ENCODE results near the gene ITIH4. TPM values are rescaled to one million over a fixed set of nuclear protein-coding genes. Genes with fewer than 3 reads are reported as not detected.

The ITIH4 gene
- total and polyA plus RNA-seq, 2 donors (not counting 1 experiment from before 2014, with no cell fraction given) = 21.5 to 38.5 TPM

DNA sequence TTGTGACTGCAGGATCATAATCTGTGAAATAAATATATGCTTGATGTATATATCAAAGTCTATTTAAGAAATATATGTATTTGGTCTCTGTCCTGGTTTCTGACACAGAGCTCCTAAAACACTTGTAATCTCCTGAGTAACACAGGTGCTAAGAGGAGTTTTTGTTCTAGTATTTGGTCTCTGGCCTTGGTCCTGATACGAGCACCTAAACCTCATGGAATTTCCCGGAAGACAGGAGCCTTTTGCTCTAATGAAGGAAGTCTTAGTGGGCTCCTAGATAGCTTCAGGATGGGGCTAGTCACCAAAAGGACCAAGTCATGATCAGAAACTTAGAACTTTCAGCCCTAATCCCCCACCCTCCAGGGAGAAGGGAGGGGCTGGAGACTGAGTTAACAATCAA is 23.5 kb upstream of the ITIH4 start:
- no peak for TF ChIP-seq EZH2 (IDR thresholded peaks at IDR 0.05; ENCODE audit: borderline replicate concordance, insufficient read depth, low read depth, low read length, poor library complexity, severe bottlenecking)
- TF ChIP-seq, protein P1, sequence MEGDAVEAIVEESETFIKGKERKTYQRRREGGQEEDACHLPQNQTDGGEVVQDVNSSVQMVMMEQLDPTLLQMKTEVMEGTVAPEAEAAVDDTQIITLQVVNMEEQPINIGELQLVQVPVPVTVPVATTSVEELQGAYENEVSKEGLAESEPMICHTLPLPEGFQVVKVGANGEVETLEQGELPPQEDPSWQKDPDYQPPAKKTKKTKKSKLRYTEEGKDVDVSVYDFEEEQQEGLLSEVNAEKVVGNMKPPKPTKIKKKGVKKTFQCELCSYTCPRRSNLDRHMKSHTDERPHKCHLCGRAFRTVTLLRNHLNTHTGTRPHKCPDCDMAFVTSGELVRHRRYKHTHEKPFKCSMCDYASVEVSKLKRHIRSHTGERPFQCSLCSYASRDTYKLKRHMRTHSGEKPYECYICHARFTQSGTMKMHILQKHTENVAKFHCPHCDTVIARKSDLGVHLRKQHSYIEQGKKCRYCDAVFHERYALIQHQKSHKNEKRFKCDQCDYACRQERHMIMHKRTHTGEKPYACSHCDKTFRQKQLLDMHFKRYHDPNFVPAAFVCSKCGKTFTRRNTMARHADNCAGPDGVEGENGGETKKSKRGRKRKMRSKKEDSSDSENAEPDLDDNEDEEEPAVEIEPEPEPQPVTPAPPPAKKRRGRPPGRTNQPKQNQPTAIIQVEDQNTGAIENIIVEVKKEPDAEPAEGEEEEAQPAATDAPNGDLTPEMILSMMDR (IDR thresholded peaks at IDR 0.05) = no peak
- no peak for DNase-seq
- POLR2A ChIA-PET = no interaction called here
- intact Hi-C loops (cut with micrococcal nuclease) = loop anchor here (5.0 kb wide), 1 partner anchor 43 kb away; the partner anchor contains the start of gene STIMATE
- no peaks in the 10 kb centered on the region for H3K27me3 ChIP-seq (replicated peaks in 1 of 4; ENCODE audit: control extremely low read depth in 1 of 4, control insufficient read depth in 3 of 4, insufficient read depth in 4 of 4, low read length in 3 of 4)
- H3K4me1 Mint-ChIP-seq = no peaks in the 10 kb centered on the region
- peaks cover 0 to 33% of the 10 kb centered on the region in 2 experiments for H3K36me3 ChIP-seq (replicated peaks in 1 of 2; ENCODE audit: control extremely low read depth in 1 of 2, control insufficient read depth in 1 of 2, extremely low read depth in 1 of 2, insufficient read depth in 2 of 2, low read length in 1 of 2)
- WGBS (ENCODE audit: insufficient coverage) = 100% methylated on average over 1 of the region's 2 CpGs
- H3K9me3 Mint-ChIP-seq (ENCODE audit: insufficient read depth) = no peaks in the 10 kb centered on the region
- H3K79me2 ChIP-seq (ENCODE audit: control insufficient read depth, insufficient read depth, low read length) = no peaks in the 10 kb centered on the region
- H3K27me3 Mint-ChIP-seq = no peaks in the 10 kb centered on the region
- no peaks in the 10 kb centered on the region for H4K20me1 ChIP-seq (ENCODE audit: control insufficient read depth, insufficient read depth, low read length, poor library complexity, severe bottlenecking)
- CTCF ChIA-PET = interaction anchor here (0.7 to 1.9 kb wide), 2 partner anchors 9 to 131 kb away, joined by 3 to 5 read pairs; no protein-coding TSS in a partner anchor
- no peak overlapping the region for H3K4me2 ChIP-seq (replicated peaks; ENCODE audit: low read depth, low read length, poor library complexity, severe bottlenecking)
- H3K4me3 Mint-ChIP-seq = no peak overlapping the region
- no peak overlapping the region for H3K9ac ChIP-seq (ENCODE audit: low read length)
- ATAC-seq (ENCODE audit: low read depth) = no peak
- H3K27ac ChIP-seq (ENCODE audit: low read length in 2 of 2) = no peak overlapping the region
- no peak overlapping the region for H2AFZ ChIP-seq (ENCODE audit: insufficient read depth, low read depth, low read length, poor library complexity, severe bottlenecking)
- H3K27ac Mint-ChIP-seq = no peak overlapping the region
- H3K9me3 ChIP-seq (ENCODE audit: control extremely low read depth in 1 of 3, control insufficient read depth in 2 of 3, insufficient read depth in 1 of 3, low read length in 2 of 3) = no peaks in the 10 kb centered on the region
- H3K4me1 ChIP-seq (ENCODE audit: control insufficient read depth in 2 of 2, insufficient read depth in 2 of 2, low read length in 2 of 2) = no peaks in the 10 kb centered on the region
- no peak overlapping the region for H3K4me3 ChIP-seq (ENCODE audit: control extremely low read depth in 1 of 5, extremely low read depth in 1 of 5, insufficient read depth in 1 of 5, low read depth in 2 of 5, low read length in 4 of 5)

DNA sequence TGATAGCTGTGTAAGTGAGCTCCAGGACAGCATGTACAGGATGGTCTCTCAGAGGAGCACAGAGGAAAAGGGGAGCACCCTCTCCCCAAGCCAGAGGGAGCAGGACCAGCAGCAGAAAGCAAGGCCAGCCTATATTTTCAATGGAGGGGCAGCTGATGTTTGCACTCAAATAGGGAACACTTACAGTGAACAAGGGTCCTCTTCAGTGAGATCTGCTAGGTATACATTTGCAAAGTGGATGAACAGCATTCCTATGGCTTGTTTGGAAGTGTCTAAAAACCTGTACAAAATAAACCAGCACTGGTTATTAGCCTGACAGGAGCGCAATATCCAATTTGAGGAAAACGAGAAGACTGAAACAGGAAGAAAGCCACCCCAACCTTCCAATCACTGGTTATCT is 21.9 kb upstream of the ITIH4 start:
- Mint-ChIP-seq H3K9me3 (ENCODE audit: insufficient read depth) (no peaks in the 10 kb centered on the region), H3K4me1 (no peaks in the 10 kb centered on the region), H3K4me3 (no peak overlapping the region), H3K27me3 (no peaks in the 10 kb centered on the region), H3K27ac (no peak overlapping the region)
- intact Hi-C loops (cut with micrococcal nuclease) = loop anchor here (5.0 kb wide), 1 partner anchor 45 kb away; the partner anchor contains the start of gene STIMATE
- no peak overlapping the region for H2AFZ ChIP-seq (ENCODE audit: insufficient read depth, low read depth, low read length, poor library complexity, severe bottlenecking)
- no peak for DNase-seq
- no peak overlapping the region for H3K9ac ChIP-seq (ENCODE audit: low read length)
- H4K20me1 ChIP-seq (ENCODE audit: control insufficient read depth, insufficient read depth, low read length, poor library complexity, severe bottlenecking) = no peaks in the 10 kb centered on the region
- ChIA-PET CTCF (interaction anchor here (1.1 to 1.9 kb wide), 2 partner anchors 8 to 344 kb away, joined by 3 to 5 read pairs; no protein-coding TSS in a partner anchor), POLR2A (no interaction called here)
- peaks cover 0 to 39% of the 10 kb centered on the region in 2 experiments for H3K36me3 ChIP-seq (replicated peaks in 1 of 2; ENCODE audit: control extremely low read depth in 1 of 2, control insufficient read depth in 1 of 2, extremely low read depth in 1 of 2, insufficient read depth in 2 of 2, low read length in 1 of 2)
- no peak overlapping the region for H3K27ac ChIP-seq (ENCODE audit: low read length in 2 of 2)
- ATAC-seq (ENCODE audit: low read depth) = no peak
- no peaks in the 10 kb centered on the region for H3K27me3 ChIP-seq (replicated peaks in 1 of 4; ENCODE audit: control extremely low read depth in 1 of 4, control insufficient read depth in 3 of 4, insufficient read depth in 4 of 4, low read length in 3 of 4)
- no peak for TF ChIP-seq EZH2 (IDR thresholded peaks at IDR 0.05; ENCODE audit: borderline replicate concordance, insufficient read depth, low read depth, low read length, poor library complexity, severe bottlenecking)
- TF ChIP-seq, protein P1 (IDR thresholded peaks at IDR 0.05) = no peak
- no peaks in the 10 kb centered on the region for H3K79me2 ChIP-seq (ENCODE audit: control insufficient read depth, insufficient read depth, low read length)
- H3K4me2 ChIP-seq (replicated peaks; ENCODE audit: low read depth, low read length, poor library complexity, severe bottlenecking) = no peak overlapping the region
- no peaks in the 10 kb centered on the region for H3K9me3 ChIP-seq (ENCODE audit: control extremely low read depth in 1 of 3, control insufficient read depth in 2 of 3, insufficient read depth in 1 of 3, low read length in 2 of 3)
- no peaks in the 10 kb centered on the region for H3K4me1 ChIP-seq (ENCODE audit: control insufficient read depth in 2 of 2, insufficient read depth in 2 of 2, low read length in 2 of 2)
- WGBS (ENCODE audit: insufficient coverage) = 92% methylated on average over 2 of the region's 2 CpGs
- H3K4me3 ChIP-seq (ENCODE audit: control extremely low read depth in 1 of 5, extremely low read depth in 1 of 5, insufficient read depth in 1 of 5, low read depth in 2 of 5, low read length in 4 of 5) = no peak overlapping the region

All from B cell (primary cell).